Measurements from ENCODE around the gene TMEM52B. TPM values are rescaled to one million over a fixed set of nuclear protein-coding genes. Genes with fewer than 3 reads are reported as not detected.

TMEM52B gene
- total and polyA plus RNA-seq, 4 donors: 0.37 TPM; not detected in 3

- H3K9me3 ChIP-seq (ENCODE audit: control insufficient read depth in 4 of 4, low read length in 3 of 4): no peaks in the 10 kb centered on the region
- H3K4me3 ChIP-seq (ENCODE audit: low read depth in 1 of 3, low read length in 3 of 3): peak overlapping the region; percentile 74 to 93 (median 89)
- 47% methylated on average over 3 of the region's 3 CpGs for WGBS
- H3K27ac ChIP-seq (ENCODE audit: low read depth in 1 of 2, low read length in 2 of 2): peak overlapping the region; percentile 100
- peaks cover 5 to 13% (median 9%) of the 10 kb centered on the region in 4 donors for H3K36me3 ChIP-seq (ENCODE audit: control insufficient read depth in 4 of 4, insufficient read depth in 3 of 4, low read depth in 1 of 4, low read length in 3 of 4)
- peak overlapping the region; percentile 94 to 99 for H3K9ac ChIP-seq (ENCODE audit: low read depth in 1 of 2, low read length in 2 of 2)
- no peak for DNase-seq (ENCODE audit: low spot score)
- peak; percentile 7 for TF ChIP-seq TAF1 (conservative IDR thresholded peaks at IDR 0.05)
- TF ChIP-seq ZBTB33 (IDR thresholded peaks at IDR 0.05): no peak
- no peak for TF ChIP-seq HNF4G (IDR thresholded peaks at IDR 0.05)
- TF ChIP-seq GABPA (IDR thresholded peaks at IDR 0.05 in 1 of 2, conservative IDR thresholded peaks at IDR 0.05 in 1 of 2): no peak
- TF ChIP-seq JUND (IDR thresholded peaks at IDR 0.05): peak in 1 of 2 donors; percentile 39
- peak; percentile 28 for TF ChIP-seq SP1 (IDR thresholded peaks at IDR 0.05)
- TF ChIP-seq HNF4A (conservative IDR thresholded peaks at IDR 0.05): peak; percentile 17 to 21
- TF ChIP-seq RXRA (IDR thresholded peaks at IDR 0.05): peak in 1 of 2 donors; percentile 61
- TF ChIP-seq RAD21 (IDR thresholded peaks at IDR 0.05): no peak
- TF ChIP-seq YY1 (IDR thresholded peaks at IDR 0.05): peak; percentile 39
- no peak for TF ChIP-seq CTCF (IDR thresholded peaks at IDR 0.05; ENCODE audit: low read depth, low read length, missing input control)
- peak; percentile 22 for TF ChIP-seq FOXA2 (IDR thresholded peaks at IDR 0.05)
- no peak for TF ChIP-seq ATF3 (IDR thresholded peaks at IDR 0.05)
- TF ChIP-seq REST (IDR thresholded peaks at IDR 0.05): peak; percentile 49
- H3K4me1 ChIP-seq (ENCODE audit: control insufficient read depth in 4 of 4, insufficient read depth in 4 of 4, low read length in 3 of 4): peaks cover 0 to 18% (median 7%) of the 10 kb centered on the region in 4 donors
- no peaks in the 10 kb centered on the region for H3K27me3 ChIP-seq (ENCODE audit: control insufficient read depth in 4 of 4, insufficient read depth in 4 of 4, low read length in 3 of 4)
Measured at GRCh38 chr12:10214895-10215267, 36.0 kb downstream of the TMEM52B start.

- H3K4me3 ChIP-seq (ENCODE audit: low read depth in 1 of 3, low read length in 3 of 3): peak overlapping the region; percentile 74 to 93 (median 89)
- peak overlapping the region; percentile 100 for H3K27ac ChIP-seq (ENCODE audit: low read depth in 1 of 2, low read length in 2 of 2)
- H3K9me3 ChIP-seq (ENCODE audit: control insufficient read depth in 4 of 4, low read length in 3 of 4): no peaks in the 10 kb centered on the region
- peaks cover 5 to 18% (median 12%) of the 10 kb centered on the region in 4 donors for H3K36me3 ChIP-seq (ENCODE audit: control insufficient read depth in 4 of 4, insufficient read depth in 3 of 4, low read depth in 1 of 4, low read length in 3 of 4)
- H3K4me1 ChIP-seq (ENCODE audit: control insufficient read depth in 4 of 4, insufficient read depth in 4 of 4, low read length in 3 of 4): peaks cover 0 to 20% (median 7%) of the 10 kb centered on the region in 4 donors
- 50% methylated on average over 2 of the region's 2 CpGs for WGBS
- H3K27me3 ChIP-seq (ENCODE audit: control insufficient read depth in 4 of 4, insufficient read depth in 4 of 4, low read length in 3 of 4): no peaks in the 10 kb centered on the region
- peak overlapping the region; percentile 7 to 99 for H3K9ac ChIP-seq (ENCODE audit: low read depth in 1 of 2, low read length in 2 of 2)
- no peak for DNase-seq (ENCODE audit: low spot score)
- no peak for TF ChIP-seq SP1 (IDR thresholded peaks at IDR 0.05)
- TF ChIP-seq TAF1 (conservative IDR thresholded peaks at IDR 0.05): no peak
- TF ChIP-seq CTCF (IDR thresholded peaks at IDR 0.05; ENCODE audit: low read depth, low read length, missing input control): no peak
- TF ChIP-seq HNF4G (IDR thresholded peaks at IDR 0.05): no peak
- no peak for TF ChIP-seq REST (IDR thresholded peaks at IDR 0.05)
- TF ChIP-seq YY1 (IDR thresholded peaks at IDR 0.05): no peak
- TF ChIP-seq FOXA2 (IDR thresholded peaks at IDR 0.05): no peak
- TF ChIP-seq ATF3 (IDR thresholded peaks at IDR 0.05): no peak
- TF ChIP-seq RAD21 (IDR thresholded peaks at IDR 0.05): no peak
- no peak for TF ChIP-seq MAX (IDR thresholded peaks at IDR 0.05)
- TF ChIP-seq NR2F2 (IDR thresholded peaks at IDR 0.05): no peak
- TF ChIP-seq GABPA (IDR thresholded peaks at IDR 0.05 in 1 of 2, conservative IDR thresholded peaks at IDR 0.05 in 1 of 2): no peak
- TF ChIP-seq HNF4A (conservative IDR thresholded peaks at IDR 0.05): no peak
Measured at GRCh38 chr12:10215436-10215835, 36.6 kb downstream of the TMEM52B start.
